ENCODE results near the gene ZNRD2. TPM values are rescaled to one million over a fixed set of nuclear protein-coding genes. Genes with fewer than 3 reads are reported as not detected.
"Not testable (repeated sequence)": the region's sequence is repeated elsewhere in the genome, so short reads cannot be mapped to it uniquely, and the experiment has no call there.

Gene ZNRD2
- total RNA-seq = 10 to 100 TPM; 24.6 to 35.0 TPM
- long read RNA-seq, partial matches to known transcripts = 0 of 5 reads
- long read RNA-seq, other reads (novel, unspliced or antisense) = 0 of 5 reads

- DNase-seq = peak; percentile 99
- peak; percentile 87 to 88 for ATAC-seq
- intact Hi-C loops (cut with DNase I) = no loop called here
These were observed at the start of gene ZNRD2 for GRCh38 chr11:65569973-65570918. TSS of gene ZNRD2 (plus strand) at chr11:65570477. CDS start at chr11:65570492, 15 bp downstream.

- ATAC-seq; DNase-seq; intact Hi-C loops (cut with DNase I): not testable (repeated sequence)
These were observed 48.3 kb upstream of the ZNRD2 start for GRCh38 chr11:65521777-65522521.

- intact Hi-C loops (cut with DNase I); ATAC-seq; DNase-seq: not testable (repeated sequence)
These were observed 47.3 kb upstream of the ZNRD2 start for GRCh38 chr11:65522718-65523630.

GRCh38 chr11:65523631-65523968, 46.7 kb upstream of the ZNRD2 start:
- DNase-seq; intact Hi-C loops (cut with DNase I); ATAC-seq: not testable (repeated sequence)

GRCh38 chr11:65524014-65524740, 46.1 kb upstream of the ZNRD2 start:
- DNase-seq = no peak
- peak; percentile 6 to 25 for ATAC-seq
- intact Hi-C loops (cut with DNase I) = no loop called here

- DNase-seq (peak; percentile 84), ATAC-seq (peak; percentile 96 to 98)
- intact Hi-C loops (cut with DNase I) = no loop called here
These were observed 45.3 kb upstream of the ZNRD2 start, which contains the start of gene SCYL1 for GRCh38 chr11:65524741-65525545. TSS of gene SCYL1 (plus strand) at chr11:65525083. CDS start at chr11:65525154, 71 bp downstream.

GRCh38 chr11:65525546-65526480, 44.5 kb upstream of the ZNRD2 start:
- DNase-seq (no peak), ATAC-seq (no peak)
- intact Hi-C loops (cut with DNase I) = no loop called here

- intact Hi-C loops (cut with DNase I) = no loop called here
- DNase-seq (no peak), ATAC-seq (no peak)
These were observed 43.5 kb upstream of the ZNRD2 start for GRCh38 chr11:65526744-65527143.

GRCh38 chr11:65528819-65529350, 41.4 kb upstream of the ZNRD2 start:
- intact Hi-C loops (cut with DNase I) = no loop called here
- no peak for DNase-seq
- ATAC-seq = no peak

GRCh38 chr11:65529475-65530156, 40.7 kb upstream of the ZNRD2 start:
- intact Hi-C loops (cut with DNase I) = no loop called here
- ATAC-seq (no peak), DNase-seq (no peak)

GRCh38 chr11:65530157-65530496, 40.1 kb upstream of the ZNRD2 start:
- no peak for ATAC-seq
- intact Hi-C loops (cut with DNase I) = no loop called here
- no peak for DNase-seq

- intact Hi-C loops (cut with DNase I) = no loop called here
- ATAC-seq (no peak), DNase-seq (no peak)
These were observed 37.8 kb upstream of the ZNRD2 start for GRCh38 chr11:65532388-65533064.

GRCh38 chr11:65535102-65535501, 35.2 kb upstream of the ZNRD2 start:
- intact Hi-C loops (cut with DNase I) = no loop called here
- no peak for DNase-seq
- no peak for ATAC-seq

- no peak for ATAC-seq
- intact Hi-C loops (cut with DNase I) = no loop called here
- DNase-seq = no peak
These were observed 33.6 kb upstream of the ZNRD2 start for GRCh38 chr11:65536412-65537295.
